ENCODE measurements around the gene LGALS12. TPM values are rescaled to one million over a fixed set of nuclear protein-coding genes. Genes with fewer than 3 reads are reported as not detected.

The LGALS12 gene
- total and polyA plus RNA-seq, 2 of the 13 experiments (the other 11 are each of a cell fraction or from before 2014, with no cell fraction given), result not detected

- TF ChIP-seq, protein P1, sequence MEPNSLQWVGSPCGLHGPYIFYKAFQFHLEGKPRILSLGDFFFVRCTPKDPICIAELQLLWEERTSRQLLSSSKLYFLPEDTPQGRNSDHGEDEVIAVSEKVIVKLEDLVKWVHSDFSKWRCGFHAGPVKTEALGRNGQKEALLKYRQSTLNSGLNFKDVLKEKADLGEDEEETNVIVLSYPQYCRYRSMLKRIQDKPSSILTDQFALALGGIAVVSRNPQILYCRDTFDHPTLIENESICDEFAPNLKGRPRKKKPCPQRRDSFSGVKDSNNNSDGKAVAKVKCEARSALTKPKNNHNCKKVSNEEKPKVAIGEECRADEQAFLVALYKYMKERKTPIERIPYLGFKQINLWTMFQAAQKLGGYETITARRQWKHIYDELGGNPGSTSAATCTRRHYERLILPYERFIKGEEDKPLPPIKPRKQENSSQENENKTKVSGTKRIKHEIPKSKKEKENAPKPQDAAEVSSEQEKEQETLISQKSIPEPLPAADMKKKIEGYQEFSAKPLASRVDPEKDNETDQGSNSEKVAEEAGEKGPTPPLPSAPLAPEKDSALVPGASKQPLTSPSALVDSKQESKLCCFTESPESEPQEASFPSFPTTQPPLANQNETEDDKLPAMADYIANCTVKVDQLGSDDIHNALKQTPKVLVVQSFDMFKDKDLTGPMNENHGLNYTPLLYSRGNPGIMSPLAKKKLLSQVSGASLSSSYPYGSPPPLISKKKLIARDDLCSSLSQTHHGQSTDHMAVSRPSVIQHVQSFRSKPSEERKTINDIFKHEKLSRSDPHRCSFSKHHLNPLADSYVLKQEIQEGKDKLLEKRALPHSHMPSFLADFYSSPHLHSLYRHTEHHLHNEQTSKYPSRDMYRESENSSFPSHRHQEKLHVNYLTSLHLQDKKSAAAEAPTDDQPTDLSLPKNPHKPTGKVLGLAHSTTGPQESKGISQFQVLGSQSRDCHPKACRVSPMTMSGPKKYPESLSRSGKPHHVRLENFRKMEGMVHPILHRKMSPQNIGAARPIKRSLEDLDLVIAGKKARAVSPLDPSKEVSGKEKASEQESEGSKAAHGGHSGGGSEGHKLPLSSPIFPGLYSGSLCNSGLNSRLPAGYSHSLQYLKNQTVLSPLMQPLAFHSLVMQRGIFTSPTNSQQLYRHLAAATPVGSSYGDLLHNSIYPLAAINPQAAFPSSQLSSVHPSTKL (CRISPR knock-in tag; IDR thresholded peaks at IDR 0.05), result peak; percentile 67
- TF ChIP-seq SOX13 (IDR thresholded peaks at IDR 0.05) (peak; percentile 73; the same call in 1 of the 2 replicates), SOX13 (CRISPR knock-in tag; conservative IDR thresholded peaks at IDR 0.05 in 1 of 2, IDR thresholded peaks at IDR 0.05 in 1 of 2) (peak in 1 of 2 experiments; percentile 93; a peak in 2 of 4 replicates), SMARCC2 (IDR thresholded peaks at IDR 0.05) (no peak), GATA4 (IDR thresholded peaks at IDR 0.05; ENCODE audit: borderline replicate concordance, low read depth) (peak; percentile 94), TCF7L2 (IDR thresholded peaks at IDR 0.05; ENCODE audit: low read depth, low read length) (peak; percentile 72), HOXD1 (CRISPR knock-in tag; IDR thresholded peaks at IDR 0.05) (0 out of 2 replicates have a peak, but pooled peaks have one; percentile 25), IRF2 (CRISPR knock-in tag; IDR thresholded peaks at IDR 0.05) (0 out of 2 replicates have a peak, but pooled peaks have one; percentile 14), REST (IDR thresholded peaks at IDR 0.05; ENCODE audit: borderline replicate concordance in 1 of 2, low read depth in 1 of 2, low read length in 2 of 2) (peak in 1 of 2 experiments; percentile 14; a peak in 1 of 4 replicates), KDM3A (CRISPR knock-in tag; IDR thresholded peaks at IDR 0.05; ENCODE audit: low read depth) (no peak), BCL6 (CRISPR knock-in tag; IDR thresholded peaks at IDR 0.05) (peak; percentile 95), SOX6 (IDR thresholded peaks at IDR 0.05) (no peak), SOX6 (CRISPR knock-in tag; IDR thresholded peaks at IDR 0.05) (peak; percentile 85), FOXP1 (IDR thresholded peaks at IDR 0.05) (no peak), FOXP1 (CRISPR knock-in tag; IDR thresholded peaks at IDR 0.05) (peak; percentile 62; the same call in 1 of the 2 replicates), NR2F6 (IDR thresholded peaks at IDR 0.05) (peak; percentile 53), NR2F6 (CRISPR knock-in tag; IDR thresholded peaks at IDR 0.05) (no peak), ATRX (CRISPR knock-in tag; IDR thresholded peaks at IDR 0.05; ENCODE audit: borderline replicate concordance) (no peak), NFKBIZ (CRISPR knock-in tag; IDR thresholded peaks at IDR 0.05) (0 out of 2 replicates have a peak, but pooled peaks have one; percentile 30)
- TF ChIP-seq, protein P2, sequence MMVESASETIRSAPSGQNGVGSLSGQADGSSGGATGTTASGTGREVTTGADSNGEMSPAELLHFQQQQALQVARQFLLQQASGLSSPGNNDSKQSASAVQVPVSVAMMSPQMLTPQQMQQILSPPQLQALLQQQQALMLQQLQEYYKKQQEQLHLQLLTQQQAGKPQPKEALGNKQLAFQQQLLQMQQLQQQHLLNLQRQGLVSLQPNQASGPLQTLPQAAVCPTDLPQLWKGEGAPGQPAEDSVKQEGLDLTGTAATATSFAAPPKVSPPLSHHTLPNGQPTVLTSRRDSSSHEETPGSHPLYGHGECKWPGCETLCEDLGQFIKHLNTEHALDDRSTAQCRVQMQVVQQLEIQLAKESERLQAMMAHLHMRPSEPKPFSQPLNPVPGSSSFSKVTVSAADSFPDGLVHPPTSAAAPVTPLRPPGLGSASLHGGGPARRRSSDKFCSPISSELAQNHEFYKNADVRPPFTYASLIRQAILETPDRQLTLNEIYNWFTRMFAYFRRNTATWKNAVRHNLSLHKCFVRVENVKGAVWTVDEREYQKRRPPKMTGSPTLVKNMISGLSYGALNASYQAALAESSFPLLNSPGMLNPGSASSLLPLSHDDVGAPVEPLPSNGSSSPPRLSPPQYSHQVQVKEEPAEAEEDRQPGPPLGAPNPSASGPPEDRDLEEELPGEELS (CRISPR knock-in tag; IDR thresholded peaks at IDR 0.05), result peak; percentile 64; the same call in 1 of the 2 replicates
Measured at GRCh38 chr11:63491636-63492372, 14.1 kb upstream of the LGALS12 start (continued).
